H9 (cell line): ENCODE results near the gene HMGCL. TPM values are rescaled to one million over a fixed set of nuclear protein-coding genes. Genes with fewer than 3 reads are reported as not detected.

Source experiments
- DNase-seq: peaks from one replicate; pipeline ENCODE4 v3.0.0-alpha.2; 2017
- H2AFZ ChIP-seq: one replicate; pipeline ENCODE4 v1.6.1; 2013; ENCODE audit warnings: mild to moderate bottlenecking, low read length, control low read depth, moderate library complexity
- H2AK5ac ChIP-seq: 2 replicates; pipeline ENCODE4 v1.6.1; 2013; ENCODE audit warnings: low read length, control low read depth, mixed read lengths; ENCODE audit not compliant: insufficient read length
- H2BK120ac ChIP-seq: one replicate; pipeline ENCODE4 v1.6.1; 2013; ENCODE audit warnings: low read depth, mild to moderate bottlenecking, low read length, control low read depth, inconsistent platforms; ENCODE audit not compliant: poor library complexity, severe bottlenecking
- H2BK12ac ChIP-seq: 2 replicates; pipeline ENCODE4 v1.6.1; 2013; ENCODE audit warnings: low read length, control low read depth, mixed read lengths, low read depth; ENCODE audit not compliant: insufficient read length
- H2BK15ac ChIP-seq: 2 replicates; pipeline ENCODE4 v1.6.1; 2013; ENCODE audit warnings: low read depth, low read length, control low read depth
- H2BK20ac ChIP-seq: one replicate; pipeline ENCODE4 v1.6.1; 2013; ENCODE audit warnings: low read depth, mild to moderate bottlenecking, low read length, control low read depth, inconsistent platforms; ENCODE audit not compliant: poor library complexity, severe bottlenecking
- H2BK5ac ChIP-seq: 2 replicates; pipeline ENCODE4 v1.6.1; 2013; ENCODE audit warnings: low read length, control low read depth, mixed read lengths; ENCODE audit not compliant: insufficient read length
- H3K14ac ChIP-seq: 2 replicates; pipeline ENCODE4 v1.6.1; 2013; ENCODE audit warnings: low read length, control low read depth; ENCODE audit not compliant: insufficient read depth
- H3K18ac ChIP-seq: 2 replicates; pipeline ENCODE4 v1.6.1; 2013; ENCODE audit warnings: low read depth, mild to moderate bottlenecking, mixed read lengths, low read length, control low read depth; ENCODE audit not compliant: insufficient read length
- H3K23ac ChIP-seq: 2 replicates; pipeline ENCODE4 v1.6.1; 2013; ENCODE audit warnings: low read length, control low read depth, mixed read lengths, low read depth; ENCODE audit not compliant: insufficient read length
- H3K23me2 ChIP-seq: 2 replicates; pipeline ENCODE4 v1.6.1; 2013; ENCODE audit warnings: low read depth, mild to moderate bottlenecking, mixed read lengths, low read length, control low read depth; ENCODE audit not compliant: insufficient read length, poor library complexity, severe bottlenecking
- H3K27ac ChIP-seq: 2 replicates; pipeline ENCODE4 v1.5.1; 2013; ENCODE audit warnings: low read length, control low read depth, mixed read lengths, low read depth; ENCODE audit not compliant: insufficient read length
- H3K27me3 ChIP-seq: 2 replicates; pipeline ENCODE4 v1.6.1; 2013; ENCODE audit warnings: low read length, control low read depth, inconsistent platforms; ENCODE audit not compliant: insufficient read depth
- H3K4ac ChIP-seq: 2 replicates; pipeline ENCODE4 v1.6.1; 2013; ENCODE audit warnings: low read depth, mild to moderate bottlenecking, control low read depth, inconsistent platforms, low read length, moderate library complexity
- H3K4me1 ChIP-seq: 2 replicates; pipeline ENCODE4 v1.6.1; 2013; ENCODE audit warnings: low read length, control low read depth, inconsistent platforms; ENCODE audit not compliant: insufficient read depth
- H3K4me2 ChIP-seq: 2 replicates; pipeline ENCODE4 v1.6.1; 2013; ENCODE audit warnings: low read length, control low read depth, mixed read lengths; ENCODE audit not compliant: insufficient read length, insufficient read depth
- H3K56ac ChIP-seq: 2 replicates; pipeline ENCODE4 v1.6.1; 2013; ENCODE audit warnings: low read depth, mild to moderate bottlenecking, mixed read lengths, low read length, control low read depth; ENCODE audit not compliant: insufficient read length
- H3K79me1 ChIP-seq: 2 replicates; pipeline ENCODE4 v1.6.1; 2013; ENCODE audit warnings: low read depth, mild to moderate bottlenecking, moderate library complexity, low read length, control low read depth, inconsistent platforms; ENCODE audit not compliant: insufficient read depth, poor library complexity, severe bottlenecking
- H3K79me2 ChIP-seq: 2 replicates; pipeline ENCODE4 v1.6.1; 2013; ENCODE audit warnings: low read length, control low read depth, inconsistent platforms; ENCODE audit not compliant: insufficient read depth
- H3K9ac ChIP-seq: 2 replicates; pipeline ENCODE4 v1.6.1; 2013; ENCODE audit warnings: low read length, control low read depth, mixed read lengths; ENCODE audit not compliant: insufficient read length; ENCODE audit errors: extremely low read depth
- H3K9me3 ChIP-seq: one replicate; pipeline ENCODE4 v1.6.1; 2013; ENCODE audit warnings: low read depth, low read length, inconsistent platforms; ENCODE audit not compliant: control insufficient read depth
- H3T11ph ChIP-seq: one replicate; pipeline ENCODE4 v1.6.1; 2013; ENCODE audit warnings: mild to moderate bottlenecking, low read length, control low read depth, inconsistent platforms
- H4K20me1 ChIP-seq: one replicate; pipeline ENCODE4 v1.6.1; 2013; ENCODE audit not compliant: control insufficient read depth, insufficient read length, insufficient read depth
- H4K5ac ChIP-seq: 2 replicates; pipeline ENCODE4 v1.6.1; 2013; ENCODE audit warnings: low read depth, mild to moderate bottlenecking, mixed read lengths, low read length, control low read depth; ENCODE audit not compliant: insufficient read length
- H4K8ac ChIP-seq: replicated peaks from 2 replicates; pipeline ENCODE4 v1.6.1; 2013; ENCODE audit warnings: low read length, control low read depth, mixed read lengths, low read depth; ENCODE audit not compliant: insufficient read length
- H4K91ac ChIP-seq: 2 replicates; pipeline ENCODE4 v1.6.1; 2013; ENCODE audit warnings: low read depth, mild to moderate bottlenecking, moderate library complexity, mixed read lengths, low read length, control low read depth; ENCODE audit not compliant: insufficient read length
- H3K27ac Mint-ChIP-seq, 3 experiments: 2 replicates in 2 of 3; 3 replicates in 1 of 3; pipeline ENCODE4 v1.8.0; 2020 to 2021; ENCODE audit warnings: mixed read lengths in 3 of 3, mild to moderate bottlenecking in 1 of 3, moderate library complexity in 1 of 3
- H3K27me3 Mint-ChIP-seq: 2 replicates; pipeline ENCODE4 v1.8.0; 2021; ENCODE audit warnings: low read depth, mild to moderate bottlenecking, moderate library complexity, mixed read lengths
- H3K36me3 Mint-ChIP-seq, 3 experiments: 2 replicates in 2 of 3; 3 replicates in 1 of 3; pipeline ENCODE4 v1.8.0; 2020 to 2021; ENCODE audit warnings: low read depth in 3 of 3, mixed read lengths in 3 of 3; ENCODE audit not compliant: insufficient read depth in 1 of 3
- H3K4me1 Mint-ChIP-seq, 2 experiments: 2 replicates each; pipeline ENCODE4 v1.8.0; 2020; ENCODE audit warnings: mixed read lengths in 2 of 2
- H3K4me3 Mint-ChIP-seq, 2 experiments: 2 replicates in 1 of 2; 3 replicates in 1 of 2; pipeline ENCODE4 v1.8.0; 2020 to 2021; ENCODE audit warnings: mild to moderate bottlenecking in 2 of 2, mixed read lengths in 2 of 2, moderate library complexity in 1 of 2
- H3K9me3 Mint-ChIP-seq, 2 experiments: 2 replicates in 1 of 2; 3 replicates in 1 of 2; pipeline ENCODE4 v1.8.0; 2020; ENCODE audit warnings: mild to moderate bottlenecking in 2 of 2, mixed read lengths in 2 of 2, moderate library complexity in 1 of 2
- WGBS: extraction: QIAGEN DNeasy Blood & Tissue Kit; methylation state at CpG from one replicate; pipeline ENCODE4 v1.1.7; 2013; ENCODE audit warnings: missing lambda C conversion rate, low lambda C conversion rate, mixed read lengths; ENCODE audit not compliant: insufficient read length; ENCODE audit errors: extremely low coverage; 5-methylcytosine and 5-hydroxymethylcytosine counted together
- total RNA-seq: library from RNA; stranded (reverse); gene quantifications from 2 replicates; pipeline ENCODE4 v1.2.1, GENCODE V29; 2021
- TF ChIP-seq, protein P1 (sequence below): fragments of 200-600 bp; sonication (generic); conservative IDR thresholded peaks from 3 replicates; pipeline ENCODE4 v1.8.0; 2021; ENCODE audit warnings: antibody characterized with exemption, mild to moderate bottlenecking

Gene HMGCL
- total RNA-seq, 1 experiment from 2014 or later = 15.9 TPM

DNA sequence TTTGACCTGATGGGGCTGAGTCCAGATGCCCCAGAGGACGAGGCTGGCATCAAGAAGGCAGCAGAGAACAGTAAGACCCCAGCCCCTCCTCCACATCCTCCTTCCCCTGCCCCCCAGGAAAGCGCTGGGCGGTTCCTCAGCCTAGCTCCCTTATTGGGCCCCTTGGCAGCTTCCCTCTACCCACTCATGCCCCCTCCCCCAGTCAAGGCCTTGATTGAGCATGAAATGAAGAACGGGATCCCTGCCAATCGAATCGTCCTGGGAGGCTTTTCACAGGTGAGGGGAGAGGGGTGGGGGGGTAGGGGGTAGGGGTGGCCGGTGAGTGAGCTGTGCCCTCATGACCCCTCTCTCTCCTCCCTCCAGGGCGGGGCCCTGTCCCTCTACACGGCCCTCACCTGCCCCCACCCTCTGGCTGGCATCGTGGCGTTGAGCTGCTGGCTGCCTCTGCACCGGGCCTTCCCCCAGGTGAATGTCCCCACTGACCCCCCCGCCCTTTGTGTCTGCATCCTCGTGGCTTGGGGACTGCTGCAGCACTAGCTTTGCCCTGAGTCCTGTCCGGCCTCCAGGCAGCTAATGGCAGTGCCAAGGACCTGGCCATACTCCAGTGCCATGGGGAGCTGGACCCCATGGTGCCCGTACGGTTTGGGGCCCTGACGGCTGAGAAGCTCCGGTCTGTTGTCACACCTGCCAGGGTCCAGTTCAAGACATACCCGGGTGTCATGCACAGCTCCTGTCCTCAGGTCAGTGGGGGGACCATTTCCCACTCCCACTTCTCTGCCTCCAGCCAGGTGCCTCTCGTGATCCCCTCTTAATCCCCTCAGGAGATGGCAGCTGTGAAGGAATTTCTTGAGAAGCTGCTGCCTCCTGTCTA, 31.1 kb downstream of the HMGCL start:
- no peak overlapping the region for H4K91ac ChIP-seq
- no peak overlapping the region for H2BK120ac ChIP-seq
- H3K27ac Mint-ChIP-seq = no peak overlapping the region
- H2BK12ac ChIP-seq = no peak overlapping the region
- no peak for DNase-seq
- WGBS = no CpG with 5 or more reads among the region's 21 CpGs
- TF ChIP-seq, protein P1, sequence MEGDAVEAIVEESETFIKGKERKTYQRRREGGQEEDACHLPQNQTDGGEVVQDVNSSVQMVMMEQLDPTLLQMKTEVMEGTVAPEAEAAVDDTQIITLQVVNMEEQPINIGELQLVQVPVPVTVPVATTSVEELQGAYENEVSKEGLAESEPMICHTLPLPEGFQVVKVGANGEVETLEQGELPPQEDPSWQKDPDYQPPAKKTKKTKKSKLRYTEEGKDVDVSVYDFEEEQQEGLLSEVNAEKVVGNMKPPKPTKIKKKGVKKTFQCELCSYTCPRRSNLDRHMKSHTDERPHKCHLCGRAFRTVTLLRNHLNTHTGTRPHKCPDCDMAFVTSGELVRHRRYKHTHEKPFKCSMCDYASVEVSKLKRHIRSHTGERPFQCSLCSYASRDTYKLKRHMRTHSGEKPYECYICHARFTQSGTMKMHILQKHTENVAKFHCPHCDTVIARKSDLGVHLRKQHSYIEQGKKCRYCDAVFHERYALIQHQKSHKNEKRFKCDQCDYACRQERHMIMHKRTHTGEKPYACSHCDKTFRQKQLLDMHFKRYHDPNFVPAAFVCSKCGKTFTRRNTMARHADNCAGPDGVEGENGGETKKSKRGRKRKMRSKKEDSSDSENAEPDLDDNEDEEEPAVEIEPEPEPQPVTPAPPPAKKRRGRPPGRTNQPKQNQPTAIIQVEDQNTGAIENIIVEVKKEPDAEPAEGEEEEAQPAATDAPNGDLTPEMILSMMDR = no peak
- peaks cover 8% of the 10 kb centered on the region for H3K79me1 ChIP-seq
- no peak overlapping the region for H2AFZ ChIP-seq
- peaks cover 13 to 20% of the 10 kb centered on the region in 2 experiments for H3K4me1 Mint-ChIP-seq
- H3K23me2 ChIP-seq = peaks cover 16% of the 10 kb centered on the region
- H4K5ac ChIP-seq = no peak overlapping the region
- H4K20me1 ChIP-seq = no peaks in the 10 kb centered on the region
- H3K9me3 Mint-ChIP-seq = no peaks in the 10 kb centered on the region
- no peak overlapping the region for H3K14ac ChIP-seq
- no peak overlapping the region for H2BK20ac ChIP-seq
- no peak overlapping the region for H4K8ac ChIP-seq
- no peak overlapping the region for H3K9ac ChIP-seq
- no peak overlapping the region for H3T11ph ChIP-seq
- H3K27ac ChIP-seq = no peak overlapping the region
- no peak overlapping the region for H2AK5ac ChIP-seq
- no peak overlapping the region for H3K23ac ChIP-seq
- H2BK15ac ChIP-seq = no peak overlapping the region
- H3K4me3 Mint-ChIP-seq = no peak overlapping the region
- peaks cover 6% of the 10 kb centered on the region; the same call in 1 of the 2 replicates for H3K79me2 ChIP-seq
- peaks cover 7 to 50% (median 28%) of the 10 kb centered on the region in 3 experiments for H3K36me3 Mint-ChIP-seq
- no peak overlapping the region for H3K18ac ChIP-seq
- H3K4me1 ChIP-seq = no peaks in the 10 kb centered on the region
- no peak overlapping the region for H3K4me2 ChIP-seq
- no peak overlapping the region for H3K56ac ChIP-seq
- H3K9me3 ChIP-seq = no peaks in the 10 kb centered on the region
- no peaks in the 10 kb centered on the region for H3K27me3 ChIP-seq
- H3K4ac ChIP-seq = no peak overlapping the region
- no peak overlapping the region for H2BK5ac ChIP-seq
- no peaks in the 10 kb centered on the region for H3K27me3 Mint-ChIP-seq
